Ascending aorta (tissue), 2 donors: ENCODE results near the gene HS3ST4. TPM values are rescaled to one million over a fixed set of nuclear protein-coding genes. Genes with fewer than 3 reads are reported as not detected.

Experiments used
- DNase-seq, 2 donors: peaks; one replicate each; pipeline ENCODE4 v3.0.0-alpha.2; 2019; ENCODE audit warnings: low spot score in 2 of 2
- H3K27ac ChIP-seq, 2 donors: fragments of 200-600 bp; sonication (generic); one replicate each; pipeline ENCODE4 v1.5.1; 2016 to 2017; ENCODE audit warnings: mild to moderate bottlenecking in 1 of 2
- H3K27me3 ChIP-seq: fragments of 200-600 bp; sonication (generic); one replicate; pipeline ENCODE4 v1.5.1; 2017
- H3K36me3 ChIP-seq, 2 donors: fragments of 200-600 bp; sonication (generic); one replicate each; pipeline ENCODE4 v1.5.1; 2016
- H3K4me1 ChIP-seq, 2 donors: fragments of 200-600 bp; sonication (generic); one replicate each; pipeline ENCODE4 v1.5.1; 2016 to 2017; ENCODE audit warnings: mild to moderate bottlenecking in 1 of 2
- H3K4me3 ChIP-seq, 2 donors: fragments of 200-600 bp; sonication (generic); one replicate each; pipeline ENCODE4 v1.5.1; 2016 to 2017; ENCODE audit warnings: mild to moderate bottlenecking in 1 of 2
- H3K9me3 ChIP-seq, 2 donors: fragments of 200-600 bp; sonication (generic); one replicate each; pipeline ENCODE4 v1.5.1; 2016
- CTCF ChIP-seq, 3 experiments: fragments of 200-600 bp in 2 of 3; fragments of 450-650 bp in 1 of 3; sonication (generic) in 2 of 3; IDR thresholded peaks; one replicate each; pipeline ENCODE4 v1.5.1; 2016 to 2019; ENCODE audit warnings: antibody characterized with exemption in 3 of 3, mild to moderate bottlenecking in 1 of 3, moderate library complexity in 1 of 3
- intact Hi-C: fragments of 100-400 bp; cut with DNase I; formaldehyde crosslinking; loops from one replicate; pipeline ENCODE4 v1.15.1; 2023
- total RNA-seq: library from RNA; depleted of rRNA; stranded (reverse); fragments of >200 nt; gene quantifications from one replicate; pipeline ENCODE4 v1.1.0, GENCODE V29; 2016

HS3ST4 gene
- total RNA-seq, 1 donor from 2014 or later, result not detected

- no peaks in the 10 kb centered on the region for H3K36me3 ChIP-seq
- no peak for DNase-seq
- no peaks in the 10 kb centered on the region for H3K9me3 ChIP-seq
- intact Hi-C loops, result no loop called here
- no peak overlapping the region for H3K4me3 ChIP-seq
- no peak overlapping the region for H3K27ac ChIP-seq
- TF ChIP-seq CTCF (IDR thresholded peaks at IDR 0.05), result no peak
- H3K27me3 ChIP-seq, result no peaks in the 10 kb centered on the region
- no peaks in the 10 kb centered on the region for H3K4me1 ChIP-seq
Measured at GRCh38 chr16:25699069-25699468, 7.3 kb downstream of the HS3ST4 start.

- H3K36me3 ChIP-seq, result no peaks in the 10 kb centered on the region
- no peak for TF ChIP-seq CTCF (IDR thresholded peaks at IDR 0.05)
- no peak overlapping the region for H3K4me3 ChIP-seq
- no peak for DNase-seq
- H3K4me1 ChIP-seq, result no peaks in the 10 kb centered on the region
- intact Hi-C loops, result no loop called here
- H3K27ac ChIP-seq, result no peak overlapping the region
- no peaks in the 10 kb centered on the region for H3K27me3 ChIP-seq
- no peaks in the 10 kb centered on the region for H3K9me3 ChIP-seq
Measured at GRCh38 chr16:25700547-25700946, 8.8 kb downstream of the HS3ST4 start.

- Histone ChIP-seq H3K4me3 (no peak overlapping the region), H3K9me3 (no peaks in the 10 kb centered on the region), H3K27ac (no peak overlapping the region), H3K27me3 (no peaks in the 10 kb centered on the region), H3K36me3 (no peaks in the 10 kb centered on the region), H3K4me1 (no peaks in the 10 kb centered on the region)
- DNase-seq, result no peak
- intact Hi-C loops, result no loop called here
- TF ChIP-seq CTCF (IDR thresholded peaks at IDR 0.05), result no peak
Measured at GRCh38 chr16:25707553-25707952, 15.8 kb downstream of the HS3ST4 start.

GRCh38 chr16:25707982-25708583 is 16.3 kb downstream of the HS3ST4 start:
- Histone ChIP-seq H3K27ac (no peak overlapping the region), H3K9me3 (no peaks in the 10 kb centered on the region), H3K27me3 (no peaks in the 10 kb centered on the region), H3K4me1 (no peaks in the 10 kb centered on the region), H3K4me3 (no peak overlapping the region), H3K36me3 (no peaks in the 10 kb centered on the region)
- DNase-seq, result no peak
- no peak for TF ChIP-seq CTCF (IDR thresholded peaks at IDR 0.05)
- intact Hi-C loops, result no loop called here

GRCh38 chr16:25709213-25709612 is 17.5 kb downstream of the HS3ST4 start:
- Histone ChIP-seq H3K27ac (no peak overlapping the region), H3K9me3 (no peaks in the 10 kb centered on the region), H3K36me3 (no peaks in the 10 kb centered on the region), H3K4me1 (no peaks in the 10 kb centered on the region), H3K4me3 (no peak overlapping the region), H3K27me3 (no peaks in the 10 kb centered on the region)
- intact Hi-C loops, result no loop called here
- no peak for TF ChIP-seq CTCF (IDR thresholded peaks at IDR 0.05)
- no peak for DNase-seq
